ENCODE measurements around the gene PARVB.

GRCh38 chr22:44028091-44028490, 4.0 kb downstream of the PARVB start:
- TF ChIP-seq CTCF (tag by site-specific recombination; IDR thresholded peaks at IDR 0.05) (no peak), ZNF391 (tag by site-specific recombination; IDR thresholded peaks at IDR 0.05; ENCODE audit: borderline replicate concordance, low read depth) (no peak), ZNF548 (tag by site-specific recombination; IDR thresholded peaks at IDR 0.05) (no peak), REST (tag by site-specific recombination; IDR thresholded peaks at IDR 0.05) (no peak), ZNF335 (tag by site-specific recombination; conservative IDR thresholded peaks at IDR 0.05) (no peak), SP7 (tag by site-specific recombination; IDR thresholded peaks at IDR 0.05) (no peak), ZNF777 (tag by site-specific recombination; IDR thresholded peaks at IDR 0.05; ENCODE audit: borderline replicate concordance) (no peak), ZNF146 (tag by site-specific recombination; IDR thresholded peaks at IDR 0.05) (no peak), ZNF423 (tag by site-specific recombination; IDR thresholded peaks at IDR 0.05) (no peak), ZNF10 (tag by site-specific recombination; IDR thresholded peaks at IDR 0.05) (no peak), ZBTB7A (tag by site-specific recombination; IDR thresholded peaks at IDR 0.05; ENCODE audit: low read depth) (no peak), ZFP37 (tag by site-specific recombination; IDR thresholded peaks at IDR 0.05) (no peak), IKZF3 (tag by site-specific recombination; IDR thresholded peaks at IDR 0.05) (no peak)

Data from HEK293 (cell line).